Fibroblast of skin of left biceps (primary cell): Measurements from ENCODE around the gene DLGAP3.
"Not testable (repeated sequence)": the region's sequence is repeated elsewhere in the genome, so short reads cannot be mapped to it uniquely, and the experiment has no call there.

Source experiments
- DNase-seq, 2 experiments: peaks; one replicate each; pipeline ENCODE4 v3.0.0-alpha.2; 2013; ENCODE audit warnings: low read depth in 2 of 2

The DLGAP3 gene

DNA sequence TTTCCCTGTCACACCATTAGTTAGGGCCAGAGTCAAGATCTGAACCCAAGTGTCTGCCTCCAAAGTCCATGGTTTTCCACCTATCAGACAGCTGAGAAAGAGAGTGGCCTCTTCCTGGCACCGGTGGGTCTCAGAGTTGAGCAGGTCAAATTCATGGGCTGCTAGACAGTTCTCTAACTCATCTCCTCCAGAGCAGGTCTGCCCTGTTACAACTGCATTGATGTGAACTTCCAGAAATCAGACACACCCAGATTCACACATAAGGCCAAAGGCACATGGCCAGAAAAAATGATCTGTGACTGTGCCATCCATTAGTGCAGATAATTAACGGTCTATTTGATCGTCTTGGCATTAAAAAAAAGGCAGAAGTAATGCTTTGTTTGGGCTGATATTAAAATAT is 87.4 kb downstream of the DLGAP3 start:
- DNase-seq: no peak

- no peak for DNase-seq
Measured at GRCh38 chr1:34840426-34840825, 89.0 kb downstream of the DLGAP3 start.

DNA sequence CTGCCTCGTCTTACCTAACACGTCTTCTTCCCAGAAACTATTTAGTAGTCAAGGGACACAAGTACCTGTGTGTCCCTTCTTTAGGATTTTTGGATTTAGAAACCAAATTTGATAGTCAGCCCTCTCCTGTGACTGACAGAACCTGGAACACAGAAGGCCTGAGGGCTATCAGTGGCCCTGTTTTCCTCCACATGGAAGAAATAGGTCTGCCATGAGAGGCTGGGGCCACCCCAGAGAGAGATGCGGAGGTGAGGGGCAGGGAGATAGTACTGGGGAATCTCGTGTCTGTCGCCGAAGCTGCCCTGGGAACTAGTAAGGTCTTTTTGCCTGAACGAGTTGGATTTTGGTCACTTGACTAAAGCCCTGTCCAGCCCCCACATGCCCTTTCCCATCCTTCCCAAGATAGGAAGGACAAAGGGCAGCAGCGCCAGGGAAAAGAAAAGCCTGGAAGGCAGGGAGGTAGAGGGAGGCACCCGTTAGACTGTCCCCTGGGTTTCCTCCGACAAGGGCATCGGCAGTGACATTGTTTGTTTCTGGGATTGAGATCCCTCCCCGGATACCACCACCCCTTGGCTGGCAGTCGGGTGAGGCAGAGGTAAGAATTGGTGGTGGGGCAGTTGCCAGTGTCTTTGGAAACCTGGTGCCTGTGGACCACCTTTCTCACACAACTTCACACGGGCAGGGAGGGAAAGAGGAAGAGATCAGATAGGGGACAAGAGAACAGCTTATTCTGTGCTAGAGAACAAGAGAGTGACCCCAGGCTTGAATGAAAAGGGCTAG is 89.7 kb downstream of the DLGAP3 start:
- DNase-seq: no peak

GRCh38 chr1:34833711-34834110 is 95.7 kb downstream of the DLGAP3 start:
- no peak for DNase-seq

- no peak for DNase-seq
Measured at GRCh38 chr1:34831721-34832246, 97.7 kb downstream of the DLGAP3 start.

DNA sequence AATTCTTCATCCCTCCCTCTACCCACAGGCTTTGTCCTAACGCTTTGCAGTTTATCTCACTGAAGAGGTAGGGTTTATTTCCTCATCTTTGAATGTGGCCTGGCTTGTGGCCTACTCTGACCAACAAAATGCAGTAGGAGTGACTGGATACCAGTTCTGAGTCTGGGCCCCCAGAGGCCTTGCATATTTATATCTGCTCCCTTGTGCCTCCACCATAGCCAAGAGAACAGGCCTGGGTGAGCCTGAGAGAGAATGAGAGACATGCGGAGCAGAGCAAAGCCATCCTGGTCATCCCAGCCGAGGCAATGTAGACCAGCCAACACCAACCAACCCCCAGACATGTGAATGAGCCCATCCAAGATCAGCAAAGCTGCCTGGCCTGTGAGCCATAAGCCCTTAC is 100.2 kb downstream of the DLGAP3 start:
- DNase-seq: no peak

GRCh38 chr1:34828611-34829010 is 100.8 kb downstream of the DLGAP3 start:
- no peak for DNase-seq

GRCh38 chr1:34827341-34827941 is 102.0 kb downstream of the DLGAP3 start:
- DNase-seq: no peak

- no peak for DNase-seq
Measured at GRCh38 chr1:34825455-34826091, 103.9 kb downstream of the DLGAP3 start.

GRCh38 chr1:34824817-34825454 is 104.5 kb downstream of the DLGAP3 start:
- no peak for DNase-seq

GRCh38 chr1:34822202-34822601 is 107.2 kb downstream of the DLGAP3 start:
- DNase-seq: no peak

DNA sequence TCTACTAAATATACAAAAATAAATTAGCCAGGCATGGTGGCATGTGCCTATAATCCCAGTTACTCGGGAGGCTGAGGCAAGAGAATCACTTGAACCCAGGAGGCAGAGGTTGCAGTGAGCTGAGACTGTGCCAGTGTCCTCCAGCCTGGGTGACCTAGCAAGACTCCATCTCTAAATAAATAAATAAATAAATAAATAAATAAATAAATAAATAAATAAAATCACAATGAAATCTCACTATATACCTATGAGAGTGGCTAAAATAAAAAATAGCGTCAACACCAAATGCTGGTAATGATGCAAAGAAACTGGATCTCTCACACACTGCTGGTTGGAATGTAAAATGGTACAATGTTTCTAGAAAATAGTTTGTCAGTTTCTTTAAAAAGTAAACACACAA is 110.6 kb downstream of the DLGAP3 start:
- not testable (repeated sequence) for DNase-seq

DNA sequence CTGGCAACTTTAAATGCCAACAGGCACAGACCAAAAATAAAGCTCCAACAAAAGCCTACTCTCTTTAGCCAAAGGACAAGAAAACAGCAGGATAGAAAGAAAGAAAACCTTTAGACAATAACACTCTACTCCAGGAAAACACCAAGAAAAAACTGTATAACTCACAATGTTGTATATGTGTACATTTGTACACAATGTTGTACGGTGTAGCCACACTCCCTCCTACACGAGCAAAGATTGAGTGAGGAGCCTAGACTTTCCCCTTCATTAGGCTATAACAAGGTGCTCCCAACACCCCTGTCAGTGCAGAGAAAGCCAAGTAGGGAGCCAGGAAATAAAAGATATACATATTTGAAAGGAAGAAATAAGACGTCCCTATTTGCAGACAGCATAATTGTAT is 112.7 kb downstream of the DLGAP3 start:
- no peak for DNase-seq

GRCh38 chr1:34816332-34816731 is 113.1 kb downstream of the DLGAP3 start:
- no peak for DNase-seq
